GM18870 (cell line): ENCODE measurements around the gene SARDH.
"Not testable (repeated sequence)": the region's sequence is repeated elsewhere in the genome, so short reads cannot be mapped to it uniquely, and the experiment has no call there.

Experiments used
- ATAC-seq: cut with Tn5 transposase; IDR thresholded peaks from one replicate; pipeline ENCODE4 v1.9.1; 2021; ENCODE audit warnings: moderate library complexity; ENCODE audit not compliant: unreplicated experiment

SARDH gene

DNA sequence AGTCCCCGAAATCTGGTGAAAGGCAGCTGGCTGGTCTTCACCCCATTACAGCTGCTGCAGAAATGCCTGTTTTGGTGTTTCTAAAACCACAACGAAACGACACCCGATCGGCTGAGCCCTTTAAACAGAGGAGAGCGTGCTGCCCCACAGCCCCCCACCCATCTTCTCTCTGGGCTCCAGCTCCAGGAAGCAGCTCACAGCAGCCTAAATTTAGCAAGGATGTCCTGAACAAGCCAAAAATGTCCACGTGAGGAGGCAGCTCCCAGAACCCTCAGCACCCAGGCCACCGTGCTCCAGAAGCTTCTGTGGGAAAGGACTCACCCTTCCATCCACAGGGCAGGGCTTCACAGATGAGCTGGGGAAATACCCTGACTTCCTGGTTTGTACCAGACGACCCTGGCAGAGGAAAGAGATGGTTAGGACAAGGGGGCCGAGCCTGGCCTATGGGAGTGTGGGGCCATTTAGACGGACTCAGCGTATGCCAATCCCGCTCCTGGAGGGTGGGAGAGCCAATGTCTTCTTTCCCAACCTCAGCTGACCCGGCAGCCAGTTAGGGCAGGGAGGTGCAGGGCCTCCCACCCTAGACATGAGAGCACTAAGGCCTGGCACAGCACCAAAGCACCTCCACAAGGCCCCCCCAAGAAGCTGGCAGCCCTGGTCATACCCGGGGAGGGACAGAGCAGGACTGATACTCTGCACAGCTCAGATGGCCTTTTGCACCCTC is 39.1 kb upstream of the SARDH start:
- ATAC-seq: no peak

DNA sequence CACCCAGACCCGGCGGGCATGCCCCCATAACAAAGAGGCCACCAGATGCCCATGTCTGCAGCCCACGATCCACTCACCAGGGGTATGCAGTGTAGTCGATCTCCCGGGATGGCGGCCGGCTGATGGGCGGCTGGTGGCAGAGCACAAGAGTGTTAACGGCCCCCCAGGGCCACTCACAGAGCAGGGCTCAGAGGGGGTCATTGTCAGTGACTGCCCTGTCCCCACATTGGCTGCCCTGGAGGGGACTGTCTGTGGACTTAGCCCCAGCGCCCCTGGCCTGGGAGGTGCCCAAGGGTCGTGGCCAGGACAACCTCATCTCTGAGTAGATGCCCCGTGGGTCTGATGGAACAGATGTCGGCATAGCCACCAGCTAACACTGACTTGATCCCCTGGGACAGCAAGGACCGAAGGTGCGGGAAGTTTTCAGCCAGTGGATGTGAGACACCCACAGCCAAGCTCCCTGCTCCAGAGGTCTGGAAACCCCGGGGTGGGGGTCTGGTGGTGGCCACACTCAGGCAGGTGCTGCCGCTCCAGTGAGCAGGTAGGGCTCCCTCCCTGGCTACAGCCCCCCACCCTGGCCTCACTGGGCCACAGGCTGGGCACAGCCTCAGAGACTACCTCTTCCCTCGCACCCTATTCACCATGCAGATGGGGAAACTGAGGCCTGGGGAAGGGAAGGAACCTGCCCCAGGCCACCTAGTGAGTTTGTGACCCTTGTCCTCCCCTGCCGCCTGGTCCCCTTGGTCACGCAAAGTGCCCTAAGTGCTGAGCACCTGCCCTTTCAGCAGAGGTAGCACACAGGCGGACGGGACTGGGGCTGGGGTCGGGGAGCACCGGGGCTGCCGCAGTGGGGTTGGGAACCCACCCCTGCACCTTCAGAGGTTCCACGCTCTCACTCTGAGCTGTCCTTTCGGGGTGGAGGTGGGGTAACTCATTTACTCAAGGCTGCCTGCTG is 38.1 kb upstream of the SARDH start:
- no peak for ATAC-seq

DNA sequence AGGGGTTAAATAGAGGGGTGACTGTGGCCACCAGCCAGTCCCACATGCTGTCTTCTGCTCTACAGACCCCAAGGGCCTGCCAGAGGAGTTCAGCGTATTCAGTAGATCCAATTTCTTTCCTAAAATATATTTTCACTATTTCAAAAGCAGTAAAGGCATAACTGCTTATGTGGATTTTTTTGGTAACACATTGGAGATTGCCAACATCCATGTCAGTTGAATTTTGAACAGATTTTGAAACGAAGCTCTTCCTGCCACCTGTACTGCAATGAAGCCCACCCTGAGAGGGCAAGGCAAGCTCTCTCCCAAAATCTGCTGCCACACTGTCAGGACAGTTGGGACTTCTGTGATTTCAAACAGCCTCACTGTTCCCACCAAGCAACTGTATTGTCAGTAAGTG is 37.1 kb upstream of the SARDH start:
- ATAC-seq: no peak

DNA sequence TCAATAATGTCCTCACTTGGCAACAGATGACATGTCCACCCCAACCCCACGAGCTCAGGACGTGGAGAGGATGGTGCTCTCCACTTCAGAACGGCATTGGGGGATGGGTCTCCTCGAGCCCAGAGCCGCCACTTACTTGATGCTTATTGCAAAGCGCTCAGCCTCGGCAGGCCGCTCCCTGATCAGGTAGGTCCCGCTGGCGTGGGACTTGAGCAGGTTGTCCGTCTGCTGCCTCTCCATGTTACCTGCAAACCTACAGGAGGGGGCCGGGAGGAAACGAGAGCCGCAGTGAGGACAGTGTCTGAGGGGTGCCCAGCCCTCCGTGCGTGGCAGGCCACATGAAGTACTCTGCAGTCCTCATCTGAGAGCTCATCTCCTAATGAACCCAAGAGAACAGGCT is 36.6 kb upstream of the SARDH start:
- ATAC-seq: no peak

DNA sequence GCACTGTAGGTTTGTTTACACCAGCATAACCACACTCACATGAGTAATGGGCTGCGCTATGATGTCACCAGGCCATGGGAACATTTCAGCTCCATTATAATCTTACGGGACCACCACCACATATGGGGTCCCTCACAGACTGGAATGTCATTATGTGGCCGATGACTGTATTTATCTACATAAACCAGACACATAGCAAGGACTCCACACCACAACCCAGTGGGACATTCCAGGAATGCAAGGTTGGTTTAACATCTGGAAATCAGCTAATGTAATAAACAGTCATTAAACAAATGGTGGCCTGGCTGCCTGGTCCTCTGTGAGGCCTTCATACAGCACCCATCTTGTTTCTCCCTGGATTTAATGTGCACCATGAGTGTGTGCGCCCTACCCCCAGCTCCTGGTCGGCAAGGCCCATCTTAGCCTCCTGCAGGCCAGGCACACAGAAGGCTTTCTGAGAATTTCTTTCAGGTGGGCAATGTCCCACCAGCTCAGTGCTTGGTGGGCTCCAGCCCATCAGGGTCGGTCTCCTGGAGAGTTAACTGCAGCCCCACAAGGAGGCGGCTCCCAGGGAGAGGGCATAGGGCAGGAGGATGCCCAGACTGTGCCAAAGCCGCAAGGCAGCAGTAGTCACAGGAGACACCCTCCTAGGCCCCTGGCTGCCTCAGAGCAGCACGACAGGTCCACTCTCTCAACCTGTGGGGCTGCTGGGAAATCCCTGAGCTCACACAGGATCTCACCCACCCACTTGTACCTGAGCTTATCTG is 35.9 kb upstream of the SARDH start:
- no peak for ATAC-seq

DNA sequence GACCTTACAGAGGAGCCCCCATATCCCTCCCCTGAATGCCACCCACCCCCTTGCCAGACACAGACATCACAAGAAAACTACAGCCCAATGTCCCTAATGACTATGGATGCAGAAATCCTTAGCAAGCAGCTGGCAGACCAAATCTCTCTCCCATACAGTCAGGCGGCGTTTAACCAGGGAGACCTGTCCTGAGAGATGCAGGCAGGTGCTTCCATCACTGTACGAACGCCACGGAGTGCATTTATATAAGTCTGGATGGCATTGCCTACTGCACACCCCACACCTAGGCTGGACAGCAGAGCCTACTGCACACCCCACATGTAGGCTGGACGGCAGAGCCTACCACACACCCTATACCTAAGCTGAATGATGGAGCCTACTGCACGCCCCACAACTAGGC is 34.4 kb upstream of the SARDH start:
- no peak for ATAC-seq

DNA sequence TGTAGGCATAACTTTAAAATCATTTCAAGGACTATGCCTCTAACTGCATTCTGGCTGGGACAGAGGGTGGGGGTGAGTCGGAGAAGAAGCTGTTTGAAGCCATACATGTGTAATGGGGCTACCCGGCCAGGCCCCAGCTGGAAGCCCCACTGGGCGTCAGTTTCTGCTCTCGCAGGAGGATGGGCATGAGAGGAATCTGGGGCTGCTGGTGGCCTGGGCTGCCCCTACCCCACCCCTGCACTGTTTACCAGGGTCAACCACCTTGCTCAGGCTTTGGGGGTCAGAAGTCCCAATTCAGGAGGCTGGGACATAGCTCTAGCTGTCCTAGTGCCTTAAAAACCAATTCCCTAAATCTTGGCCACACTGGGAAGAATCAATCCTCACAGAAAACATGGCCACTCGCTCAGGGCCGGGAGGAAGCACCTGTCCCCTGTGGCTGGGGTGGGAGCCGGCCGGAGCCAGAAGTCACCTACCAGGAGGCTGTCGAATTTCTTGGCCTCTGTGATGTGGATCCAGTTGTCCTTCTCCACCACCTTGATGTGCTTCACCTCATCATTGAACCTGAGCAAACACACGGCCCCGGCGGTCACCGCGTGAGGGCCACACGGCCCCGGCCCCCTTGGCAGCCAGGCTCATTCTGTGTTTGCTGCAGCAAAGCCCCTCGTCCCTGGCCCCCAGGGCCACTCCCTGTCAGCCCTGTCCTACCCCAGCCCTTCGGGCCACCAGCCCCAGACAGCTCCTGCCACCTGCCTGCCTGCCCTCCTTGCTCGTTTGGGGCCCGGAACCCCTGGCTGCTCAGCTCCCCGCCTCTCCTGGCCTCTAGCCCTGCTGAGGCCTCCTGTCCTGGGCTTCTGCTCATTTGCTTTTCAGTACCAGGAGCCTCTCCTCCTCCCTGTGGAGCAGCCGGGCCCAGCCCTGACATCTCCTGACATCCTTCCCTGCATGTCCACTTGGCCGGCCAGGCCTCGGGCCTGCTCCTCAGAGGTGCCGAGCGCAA is 33.6 kb upstream of the SARDH start:
- ATAC-seq: no peak

DNA sequence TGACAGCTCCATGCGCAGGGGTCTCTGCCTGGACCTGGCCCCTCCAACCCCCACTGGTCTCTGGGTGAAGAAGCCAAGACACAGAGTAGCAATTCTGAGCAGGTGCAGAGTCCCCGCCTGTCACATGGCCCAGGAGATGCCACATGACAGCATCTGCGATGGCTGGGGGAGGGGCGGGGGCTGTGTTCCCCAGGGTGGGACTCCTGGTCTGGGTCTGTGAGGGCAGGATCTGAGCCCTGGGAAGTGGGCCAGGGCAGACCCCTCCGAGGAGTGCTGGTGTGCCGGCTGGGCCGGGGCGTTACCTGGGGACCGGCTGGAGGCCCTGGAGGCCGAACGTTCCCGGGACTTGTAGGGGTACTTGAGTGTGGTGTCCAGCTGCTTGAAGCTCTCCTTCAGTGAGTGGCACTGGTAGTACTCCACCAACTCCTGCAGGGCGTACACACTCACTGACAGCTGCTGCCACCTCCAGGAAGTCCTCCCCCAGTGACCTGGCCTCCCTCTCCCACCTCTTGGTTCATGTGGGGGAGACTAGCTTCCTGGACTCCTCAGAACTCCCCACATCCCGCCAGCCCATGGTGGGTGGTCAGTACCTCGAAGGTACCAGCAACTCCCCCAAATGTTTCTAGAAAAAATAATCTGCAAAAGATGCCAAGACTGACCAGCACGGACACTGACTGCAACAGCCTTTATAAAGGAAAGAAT is 32.1 kb upstream of the SARDH start:
- ATAC-seq: no peak

DNA sequence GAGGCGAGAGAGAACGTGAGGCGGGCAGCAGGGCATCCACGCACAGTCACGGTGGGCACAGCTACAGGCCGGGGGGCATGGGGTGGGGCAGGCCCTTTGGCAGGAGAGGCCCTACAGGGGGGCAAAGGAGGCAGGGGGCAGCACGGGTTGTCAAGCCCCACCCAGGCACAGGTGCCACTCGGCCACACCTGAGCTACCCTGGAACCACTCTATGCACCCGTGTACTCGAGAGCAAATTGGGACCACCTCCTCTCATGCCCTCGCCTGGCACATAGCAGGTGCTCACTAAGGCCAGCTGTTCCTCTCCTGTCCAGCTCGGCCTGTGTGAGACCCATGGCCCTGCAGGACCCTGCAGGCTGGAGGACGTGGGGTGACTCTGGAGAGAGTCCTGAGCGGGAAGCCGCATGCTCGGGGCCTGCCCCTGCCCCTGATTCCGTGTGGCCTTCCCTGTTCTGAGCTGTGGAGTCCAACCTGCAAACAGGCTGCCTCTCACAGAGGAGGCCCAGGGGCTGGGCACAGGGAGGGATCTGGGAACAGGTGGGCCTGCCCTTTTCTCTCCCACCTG is 31.4 kb upstream of the SARDH start:
- ATAC-seq: no peak

DNA sequence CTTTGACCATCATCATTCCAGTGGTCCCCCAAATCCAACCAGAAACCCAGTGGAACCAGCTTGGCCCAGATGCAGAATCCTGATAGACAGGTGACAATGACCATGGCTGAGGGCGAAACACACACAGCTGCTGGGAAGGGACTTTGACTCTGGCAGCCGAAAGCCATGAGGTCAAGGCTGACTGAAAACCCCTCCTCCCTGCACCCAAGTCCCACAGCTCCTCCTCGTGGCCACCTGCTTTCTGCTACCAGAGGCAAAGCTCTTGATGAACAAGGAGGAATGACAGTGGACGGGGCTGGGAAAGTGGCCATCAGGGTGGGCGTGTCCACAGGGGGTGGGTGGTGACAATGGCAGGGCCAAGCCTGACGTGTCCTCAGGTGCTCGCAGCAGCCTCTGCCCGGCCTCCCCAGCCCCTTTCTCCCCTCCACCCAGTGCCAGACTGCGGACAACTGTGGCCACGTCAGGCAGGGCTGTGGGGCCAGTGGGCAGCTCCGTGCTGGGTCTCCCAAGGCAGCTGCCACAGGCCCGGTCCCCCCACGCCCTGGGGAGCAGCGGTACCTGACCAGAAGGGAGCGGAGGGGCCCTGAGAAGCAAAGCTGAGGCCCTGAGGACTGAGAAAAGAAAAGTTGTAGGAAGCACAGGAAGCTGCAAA is 30.8 kb upstream of the SARDH start:
- no peak for ATAC-seq

DNA sequence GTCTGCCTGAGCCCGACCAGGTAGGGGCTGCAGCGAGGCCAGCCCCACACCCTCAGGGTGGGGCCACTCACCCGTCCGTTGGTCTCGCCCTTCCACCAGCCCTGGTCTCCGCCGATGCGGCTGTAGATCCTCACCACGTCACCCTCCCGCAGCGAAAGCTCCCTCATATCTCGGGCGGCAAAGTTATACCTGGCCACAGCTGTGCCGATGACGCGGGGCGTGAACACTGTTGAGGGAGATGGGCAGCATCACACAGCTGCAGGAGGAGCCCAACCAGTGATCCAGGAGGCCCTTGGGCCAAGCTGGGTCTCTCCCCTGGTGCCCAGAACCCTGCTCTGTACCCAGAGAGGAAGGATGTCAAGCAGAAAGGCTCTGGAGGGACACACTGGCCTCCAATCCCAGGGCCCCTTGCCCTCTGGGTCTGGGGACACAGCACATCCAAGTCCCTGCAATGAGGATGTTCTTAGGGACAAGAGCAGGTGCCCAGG is 30.3 kb upstream of the SARDH start:
- ATAC-seq: no peak

DNA sequence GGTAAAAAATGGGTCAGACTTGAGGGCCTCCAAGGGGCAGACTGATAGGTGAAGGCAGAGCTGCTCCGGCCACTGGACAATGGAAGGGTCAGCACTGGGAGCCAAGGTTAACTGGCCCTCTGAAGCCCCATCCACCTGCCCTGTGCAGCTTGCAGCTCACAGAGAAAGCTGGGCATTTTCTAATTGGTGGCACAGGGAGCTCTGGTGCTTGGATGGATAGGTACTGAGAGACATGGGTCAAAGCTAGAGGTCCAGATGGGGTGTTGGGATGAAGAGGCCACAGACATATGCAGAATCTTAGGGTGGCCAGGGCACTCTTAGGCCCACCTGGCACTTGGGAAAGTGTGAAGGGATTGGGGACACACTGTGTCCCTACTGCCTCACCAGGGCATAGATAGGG is 29.5 kb upstream of the SARDH start:
- no peak for ATAC-seq

DNA sequence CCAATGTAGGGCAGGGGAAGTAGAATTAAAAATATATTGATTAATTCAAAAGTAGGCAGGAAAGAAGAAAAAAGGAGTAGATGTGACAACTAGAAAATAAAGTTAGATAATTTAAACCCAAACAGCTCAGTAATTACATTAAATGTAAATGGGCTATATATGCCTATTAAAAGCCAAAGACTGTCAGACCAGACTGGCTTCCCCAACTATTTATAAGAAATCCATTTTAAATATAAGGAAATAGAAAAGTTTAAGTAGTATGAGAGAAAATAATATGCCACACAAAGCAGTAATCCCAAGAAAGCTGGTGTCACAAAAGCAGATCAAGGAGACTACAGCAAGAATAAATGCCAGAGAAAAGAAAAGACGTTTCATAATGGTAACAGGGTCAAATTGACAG is 28.9 kb upstream of the SARDH start:
- no peak for ATAC-seq

DNA sequence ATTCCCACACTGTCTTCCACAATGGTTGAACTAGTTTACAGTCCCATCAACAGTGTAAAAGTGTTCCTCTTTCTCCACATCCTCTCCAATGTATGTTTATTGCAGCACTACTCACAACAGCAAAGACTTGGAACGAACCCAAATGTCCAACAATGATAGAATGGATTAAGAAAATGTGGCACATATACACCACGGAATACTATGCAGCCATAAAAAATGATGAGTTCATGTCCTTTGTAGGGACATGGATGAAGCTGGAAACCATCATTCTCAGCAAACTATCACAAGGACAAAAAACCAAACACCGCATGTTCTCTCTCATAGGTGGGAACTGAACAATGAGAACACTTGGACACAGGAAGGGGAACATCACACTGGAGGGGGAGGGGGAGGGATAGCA is 28.1 kb upstream of the SARDH start:
- not testable (repeated sequence) for ATAC-seq

DNA sequence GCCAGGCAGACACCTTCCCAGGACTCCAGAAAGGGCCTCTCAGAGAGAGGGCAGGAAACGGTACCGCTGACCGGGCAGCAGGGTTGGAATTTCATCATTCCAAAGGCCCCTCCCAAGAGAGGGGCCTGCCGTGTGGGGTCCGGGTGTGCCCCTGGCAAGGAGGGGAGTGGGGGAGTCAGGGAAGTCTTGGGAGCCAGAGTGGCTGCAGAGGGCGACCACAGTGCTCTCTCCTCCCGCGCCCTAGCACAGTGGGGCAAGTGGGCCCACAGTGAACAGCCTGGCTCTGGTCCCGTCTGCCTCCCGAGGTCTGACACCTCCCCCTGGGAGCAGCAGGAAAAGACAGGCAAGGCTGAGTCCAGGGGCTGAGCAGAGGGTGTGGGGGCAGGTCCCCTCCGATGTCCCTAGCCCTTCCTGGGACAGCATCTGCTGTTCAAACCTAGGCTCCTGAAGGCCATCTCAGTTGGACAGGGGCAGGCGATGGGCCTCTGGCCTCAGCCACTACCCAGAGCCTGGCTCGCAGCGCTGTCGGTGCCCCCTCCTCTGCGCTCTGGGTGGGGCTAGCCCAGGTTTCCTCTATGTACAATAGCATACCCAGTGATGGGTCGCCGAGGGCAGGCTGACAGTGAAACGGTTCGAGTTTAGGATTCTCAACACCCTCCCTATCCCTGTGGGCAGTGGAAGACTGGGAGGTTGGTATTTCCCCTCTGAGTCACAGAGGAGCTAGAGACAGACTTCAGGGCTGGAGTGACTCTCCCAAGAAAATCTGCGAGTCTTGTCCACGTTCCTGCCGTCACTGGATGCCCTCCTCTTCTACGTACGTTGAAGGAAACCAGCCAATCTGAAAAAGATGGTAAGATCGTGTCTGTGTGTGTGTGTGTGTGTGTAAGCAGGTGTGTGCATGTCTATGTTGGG is 25.4 kb upstream of the SARDH start:
- no peak for ATAC-seq

DNA sequence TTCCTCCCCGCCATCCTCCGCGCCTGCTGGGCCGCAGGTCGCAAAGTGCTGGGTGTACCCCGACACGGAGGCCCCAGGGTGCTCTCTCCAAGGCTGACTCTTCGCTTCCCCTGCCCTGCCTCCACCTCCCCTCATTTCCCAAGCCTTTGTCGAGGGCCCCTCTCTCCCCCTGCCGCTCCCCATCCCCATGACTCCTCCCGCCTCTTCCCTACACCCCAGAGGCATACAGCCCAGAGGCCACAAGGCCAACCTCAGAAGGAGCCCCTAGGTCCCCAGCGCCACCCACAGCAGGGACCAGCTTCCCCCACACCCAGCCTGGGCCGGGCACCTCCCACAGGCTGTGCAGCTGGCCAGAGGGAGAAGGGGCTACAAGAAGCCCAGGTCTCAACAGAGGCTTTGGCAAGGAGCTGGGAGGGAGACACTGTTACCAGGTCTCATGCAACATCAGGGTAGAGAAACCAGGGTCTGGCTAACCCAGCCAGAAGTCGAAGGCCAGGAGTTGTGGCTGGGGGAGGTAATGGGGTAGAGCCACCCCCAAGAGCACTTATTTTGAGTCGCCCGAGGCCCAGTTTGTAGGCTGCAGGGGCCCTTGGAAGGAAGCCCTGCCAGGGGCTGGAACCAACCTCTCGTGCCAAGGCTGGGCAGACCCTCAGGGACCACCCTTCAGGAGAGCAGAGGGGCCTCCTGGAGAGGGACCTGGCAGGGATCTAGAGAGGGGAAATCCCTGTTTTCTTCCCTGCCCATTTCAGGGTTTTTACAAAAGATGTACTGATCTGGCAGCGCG is 24.5 kb upstream of the SARDH start:
- no peak for ATAC-seq
